ENCODE results near the gene CHGA. TPM values are rescaled to one million over a fixed set of nuclear protein-coding genes. Genes with fewer than 3 reads are reported as not detected.

CHGA gene
- total and polyA plus RNA-seq, 2 of the 13 experiments (the other 11 are each of a cell fraction or from before 2014, with no cell fraction given): not detected

DNA sequence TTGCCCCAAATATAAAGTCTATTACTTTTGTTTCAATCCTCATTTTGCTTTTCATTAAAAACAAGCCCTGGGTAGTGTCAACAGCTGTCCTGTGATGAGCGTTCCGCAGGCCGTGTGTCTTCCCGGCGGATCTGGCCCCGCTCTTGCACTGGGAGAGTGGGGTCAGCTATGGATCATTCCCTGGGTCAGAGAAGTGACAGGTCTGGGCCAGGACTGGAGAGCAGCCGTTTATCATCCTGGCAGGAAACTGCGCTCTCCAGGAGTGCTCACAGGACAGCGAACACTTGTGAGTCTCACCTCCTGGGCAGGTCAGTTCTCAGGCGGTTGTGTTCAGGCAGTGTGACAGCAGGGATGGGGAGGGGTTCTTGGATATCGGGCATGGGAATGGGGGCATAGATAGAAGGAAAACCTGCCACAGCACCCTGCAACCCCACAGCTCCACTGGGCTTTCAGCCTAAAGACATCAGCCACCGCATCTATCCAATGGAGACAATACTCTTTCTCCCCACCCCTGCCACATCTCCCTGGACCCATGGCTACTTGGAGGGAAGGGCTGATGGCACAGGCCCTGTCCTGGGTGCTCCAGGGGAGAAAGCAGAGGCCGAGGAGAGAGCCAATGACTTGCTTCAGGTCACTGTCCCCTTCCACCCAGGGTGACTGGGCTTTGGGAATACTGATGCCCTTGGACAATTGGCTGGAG is 47.8 kb upstream of the CHGA start:
- H3K79me2 ChIP-seq (ENCODE audit: insufficient read depth, low read length): no peaks in the 10 kb centered on the region
- no peak overlapping the region for H3K4me3 ChIP-seq (replicated peaks in 1 of 3; ENCODE audit: insufficient read depth in 1 of 3, low read depth in 2 of 3, low read length in 3 of 3)
- ATAC-seq (no peak), DNase-seq (ENCODE audit: low spot score) (no peak), FAIRE-seq (no peak)
- BruUV-seq (replicated peaks): no TSS peak
- H3K27me3 ChIP-seq (ENCODE audit: control insufficient read depth in 1 of 2, insufficient read depth in 2 of 2, low read length in 2 of 2): no peaks in the 10 kb centered on the region; a peak in 2 of 5 replicates
- H3K4me2 ChIP-seq (ENCODE audit: low read depth, low read length): no peak overlapping the region
- H3K4me1 ChIP-seq (ENCODE audit: insufficient read depth, low read length): peaks cover 21% of the 10 kb centered on the region
- no peak overlapping the region for H3K9ac ChIP-seq (ENCODE audit: insufficient read depth, low read depth, low read length)
- no peaks in the 10 kb centered on the region for H3K36me3 ChIP-seq (replicated peaks in 1 of 2; ENCODE audit: control insufficient read depth in 1 of 2, insufficient read depth in 2 of 2, low read length in 2 of 2)
- H3K27ac ChIP-seq (ENCODE audit: extremely low read length, insufficient read depth, low read length): no peak overlapping the region
- H2AFZ ChIP-seq (ENCODE audit: low read length): no peak overlapping the region
- no peaks in the 10 kb centered on the region for H4K20me1 ChIP-seq (ENCODE audit: insufficient read depth, low read length)
- no peaks in the 10 kb centered on the region for H3K9me3 ChIP-seq (ENCODE audit: low read length)
- ChIA-PET CTCF (ENCODE audit: low intra/inter-chr PET ratio, low total read pairs) (no interaction called here), POLR2A (no interaction called here)
- in situ Hi-C loops (cut with HindIII; ENCODE audit: extremely low pct_ligation_motif_present, low pct_unique_long_range_greater_than_20kb) (no loop called here), intact Hi-C loops (cut with micrococcal nuclease; ENCODE audit: unreplicated experiment) (no loop called here)
- 78% methylated on average over 13 of the region's 13 CpGs for WGBS (ENCODE audit: low lambda C conversion rate)
- no peak for TF ChIP-seq TBP (CRISPR knock-in tag; IDR thresholded peaks at IDR 0.05)
- no peak for TF ChIP-seq KLF11 (CRISPR knock-in tag; IDR thresholded peaks at IDR 0.05)
- TF ChIP-seq ZHX1 (CRISPR knock-in tag; IDR thresholded peaks at IDR 0.05; ENCODE audit: low read depth): no peak
- TF ChIP-seq, protein P1, sequence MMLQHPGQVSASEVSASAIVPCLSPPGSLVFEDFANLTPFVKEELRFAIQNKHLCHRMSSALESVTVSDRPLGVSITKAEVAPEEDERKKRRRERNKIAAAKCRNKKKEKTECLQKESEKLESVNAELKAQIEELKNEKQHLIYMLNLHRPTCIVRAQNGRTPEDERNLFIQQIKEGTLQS (CRISPR knock-in tag; IDR thresholded peaks at IDR 0.05): no peak
- TF ChIP-seq ZNF878 (CRISPR knock-in tag; IDR thresholded peaks at IDR 0.05): no peak
- TF ChIP-seq CHCHD3 (CRISPR knock-in tag; IDR thresholded peaks at IDR 0.05): no peak
- TF ChIP-seq, protein P2, sequence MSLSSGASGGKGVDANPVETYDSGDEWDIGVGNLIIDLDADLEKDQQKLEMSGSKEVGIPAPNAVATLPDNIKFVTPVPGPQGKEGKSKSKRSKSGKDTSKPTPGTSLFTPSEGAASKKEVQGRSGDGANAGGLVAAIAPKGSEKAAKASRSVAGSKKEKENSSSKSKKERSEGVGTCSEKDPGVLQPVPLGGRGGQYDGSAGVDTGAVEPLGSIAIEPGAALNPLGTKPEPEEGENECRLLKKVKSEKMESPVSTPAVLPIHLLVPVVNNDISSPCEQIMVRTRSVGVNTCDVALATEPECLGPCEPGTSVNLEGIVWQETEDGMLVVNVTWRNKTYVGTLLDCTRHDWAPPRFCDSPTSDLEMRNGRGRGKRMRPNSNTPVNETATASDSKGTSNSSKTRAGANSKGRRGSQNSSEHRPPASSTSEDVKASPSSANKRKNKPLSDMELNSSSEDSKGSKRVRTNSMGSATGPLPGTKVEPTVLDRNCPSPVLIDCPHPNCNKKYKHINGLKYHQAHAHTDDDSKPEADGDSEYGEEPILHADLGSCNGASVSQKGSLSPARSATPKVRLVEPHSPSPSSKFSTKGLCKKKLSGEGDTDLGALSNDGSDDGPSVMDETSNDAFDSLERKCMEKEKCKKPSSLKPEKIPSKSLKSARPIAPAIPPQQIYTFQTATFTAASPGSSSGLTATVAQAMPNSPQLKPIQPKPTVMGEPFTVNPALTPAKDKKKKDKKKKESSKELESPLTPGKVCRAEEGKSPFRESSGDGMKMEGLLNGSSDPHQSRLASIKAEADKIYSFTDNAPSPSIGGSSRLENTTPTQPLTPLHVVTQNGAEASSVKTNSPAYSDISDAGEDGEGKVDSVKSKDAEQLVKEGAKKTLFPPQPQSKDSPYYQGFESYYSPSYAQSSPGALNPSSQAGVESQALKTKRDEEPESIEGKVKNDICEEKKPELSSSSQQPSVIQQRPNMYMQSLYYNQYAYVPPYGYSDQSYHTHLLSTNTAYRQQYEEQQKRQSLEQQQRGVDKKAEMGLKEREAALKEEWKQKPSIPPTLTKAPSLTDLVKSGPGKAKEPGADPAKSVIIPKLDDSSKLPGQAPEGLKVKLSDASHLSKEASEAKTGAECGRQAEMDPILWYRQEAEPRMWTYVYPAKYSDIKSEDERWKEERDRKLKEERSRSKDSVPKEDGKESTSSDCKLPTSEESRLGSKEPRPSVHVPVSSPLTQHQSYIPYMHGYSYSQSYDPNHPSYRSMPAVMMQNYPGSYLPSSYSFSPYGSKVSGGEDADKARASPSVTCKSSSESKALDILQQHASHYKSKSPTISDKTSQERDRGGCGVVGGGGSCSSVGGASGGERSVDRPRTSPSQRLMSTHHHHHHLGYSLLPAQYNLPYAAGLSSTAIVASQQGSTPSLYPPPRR (CRISPR knock-in tag; IDR thresholded peaks at IDR 0.05; ENCODE audit: borderline replicate concordance): no peak
- no peak for TF ChIP-seq ZNF678 (CRISPR knock-in tag; IDR thresholded peaks at IDR 0.05)
- no peak for TF ChIP-seq ZNF747 (CRISPR knock-in tag; IDR thresholded peaks at IDR 0.05; ENCODE audit: borderline replicate concordance)
- TF ChIP-seq NAIF1 (CRISPR knock-in tag; IDR thresholded peaks at IDR 0.05; ENCODE audit: borderline replicate concordance): no peak
- no peak for TF ChIP-seq ZNF670 (CRISPR knock-in tag; IDR thresholded peaks at IDR 0.05; ENCODE audit: borderline replicate concordance)
- TF ChIP-seq, protein P3, sequence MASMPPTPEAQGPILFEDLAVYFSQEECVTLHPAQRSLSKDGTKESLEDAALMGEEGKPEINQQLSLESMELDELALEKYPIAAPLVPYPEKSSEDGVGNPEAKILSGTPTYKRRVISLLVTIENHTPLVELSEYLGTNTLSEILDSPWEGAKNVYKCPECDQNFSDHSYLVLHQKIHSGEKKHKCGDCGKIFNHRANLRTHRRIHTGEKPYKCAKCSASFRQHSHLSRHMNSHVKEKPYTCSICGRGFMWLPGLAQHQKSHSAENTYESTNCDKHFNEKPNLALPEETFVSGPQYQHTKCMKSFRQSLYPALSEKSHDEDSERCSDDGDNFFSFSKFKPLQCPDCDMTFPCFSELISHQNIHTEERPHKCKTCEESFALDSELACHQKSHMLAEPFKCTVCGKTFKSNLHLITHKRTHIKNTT (CRISPR knock-in tag; IDR thresholded peaks at IDR 0.05): no peak
- TF ChIP-seq ZNF160 (CRISPR knock-in tag; IDR thresholded peaks at IDR 0.05): no peak
